MCF 10A (cell line): ENCODE measurements around the gene HTRA2. TPM values are rescaled to one million over a fixed set of nuclear protein-coding genes. Genes with fewer than 3 reads are reported as not detected.
"Not testable (repeated sequence)": the region's sequence is repeated elsewhere in the genome, so short reads cannot be mapped to it uniquely, and the experiment has no call there.

ENCODE experiments used
- BruUV-seq: library from RNA; stranded (reverse); fragments of 400-500 nt; replicated peaks from 2 replicates; lab custom pipeline; 2021; lab: Mats Ljungman, UMichigan
- CTCF ChIA-PET: fragments of 300-600 bp; sonication (Branson Sonifier 250); formaldehyde crosslinking; extraction: SDS; loops from one replicate; lab custom pipeline; 2021; ENCODE audit warnings: antibody characterized with exemption, inconsistent platforms; lab: Yijun Ruan, JAX
- POLR2A ChIA-PET: fragments of 300-600, 350-650 bp; sonication (Branson Sonifier 250); formaldehyde crosslinking; extraction: SDS; loops from one replicate; lab custom pipeline; 2020; ENCODE audit warnings: antibody characterized with exemption, inconsistent platforms; lab: Yijun Ruan, JAX
- DNase-seq: peaks from one replicate; pipeline ENCODE4 v3.0.0-alpha.2; 2018; ENCODE audit not compliant: unreplicated experiment
- H3K27ac Mint-ChIP-seq: one replicate; pipeline ENCODE4 v1.8.0; 2022; ENCODE audit warnings: mild to moderate bottlenecking, low read depth, mixed read lengths; ENCODE audit not compliant: unreplicated experiment
- H3K27me3 Mint-ChIP-seq: one replicate; pipeline ENCODE4 v1.8.0; 2022; ENCODE audit warnings: mixed read lengths; ENCODE audit not compliant: insufficient read depth, unreplicated experiment
- H3K36me3 Mint-ChIP-seq: one replicate; pipeline ENCODE4 v1.8.0; 2022; ENCODE audit warnings: mild to moderate bottlenecking, moderate library complexity, mixed read lengths; ENCODE audit not compliant: insufficient read depth, unreplicated experiment
- H3K4me1 Mint-ChIP-seq: one replicate; pipeline ENCODE4 v1.8.0; 2022; ENCODE audit warnings: mixed read lengths; ENCODE audit not compliant: insufficient read depth, unreplicated experiment
- H3K4me3 Mint-ChIP-seq: one replicate; pipeline ENCODE4 v1.8.0; 2022; ENCODE audit warnings: mild to moderate bottlenecking, moderate library complexity, mixed read lengths; ENCODE audit not compliant: unreplicated experiment
- H3K9me3 Mint-ChIP-seq: one replicate; pipeline ENCODE4 v1.8.0; 2022; ENCODE audit warnings: mixed read lengths; ENCODE audit not compliant: unreplicated experiment
- intact Hi-C: fragments of 100-400 bp; cut with micrococcal nuclease; formaldehyde crosslinking; loops from 2 replicates; pipeline ENCODE4 v1.14.1; 2022
- total RNA-seq: library from RNA; stranded (reverse); gene quantifications from 2 replicates; pipeline ENCODE4 v1.2.3, GENCODE V29; 2022
- TF ChIP-seq, protein P1 (sequence below): fragments of 200-600 bp; IDR thresholded peaks from one replicate; pipeline ENCODE4 v1.8.0; 2022; ENCODE audit warnings: antibody characterized with exemption, mild to moderate bottlenecking; ENCODE audit not compliant: unreplicated experiment

The HTRA2 gene
- total RNA-seq, 1 experiment from 2014 or later = 27.6 TPM

GRCh38 chr2:74560591-74560990 is 30.9 kb downstream of the HTRA2 start:
- H3K36me3 Mint-ChIP-seq = no peaks in the 10 kb centered on the region
- H3K9me3 Mint-ChIP-seq = no peaks in the 10 kb centered on the region
- no peaks in the 10 kb centered on the region for H3K27me3 Mint-ChIP-seq
- H3K4me3 Mint-ChIP-seq = no peak overlapping the region
- ChIA-PET CTCF (interaction anchor here (1.1 to 1.3 kb wide), 2 partner anchors 14 to 16 kb away, joined by 3 read pairs; no protein-coding TSS in a partner anchor), POLR2A (no interaction called here)
- intact Hi-C loops = no loop called here
- H3K4me1 Mint-ChIP-seq = peaks cover 39% of the 10 kb centered on the region
- H3K27ac Mint-ChIP-seq = peak overlapping the region; percentile 50
- no TSS peak for BruUV-seq
- no peak for DNase-seq
- TF ChIP-seq, protein P1, sequence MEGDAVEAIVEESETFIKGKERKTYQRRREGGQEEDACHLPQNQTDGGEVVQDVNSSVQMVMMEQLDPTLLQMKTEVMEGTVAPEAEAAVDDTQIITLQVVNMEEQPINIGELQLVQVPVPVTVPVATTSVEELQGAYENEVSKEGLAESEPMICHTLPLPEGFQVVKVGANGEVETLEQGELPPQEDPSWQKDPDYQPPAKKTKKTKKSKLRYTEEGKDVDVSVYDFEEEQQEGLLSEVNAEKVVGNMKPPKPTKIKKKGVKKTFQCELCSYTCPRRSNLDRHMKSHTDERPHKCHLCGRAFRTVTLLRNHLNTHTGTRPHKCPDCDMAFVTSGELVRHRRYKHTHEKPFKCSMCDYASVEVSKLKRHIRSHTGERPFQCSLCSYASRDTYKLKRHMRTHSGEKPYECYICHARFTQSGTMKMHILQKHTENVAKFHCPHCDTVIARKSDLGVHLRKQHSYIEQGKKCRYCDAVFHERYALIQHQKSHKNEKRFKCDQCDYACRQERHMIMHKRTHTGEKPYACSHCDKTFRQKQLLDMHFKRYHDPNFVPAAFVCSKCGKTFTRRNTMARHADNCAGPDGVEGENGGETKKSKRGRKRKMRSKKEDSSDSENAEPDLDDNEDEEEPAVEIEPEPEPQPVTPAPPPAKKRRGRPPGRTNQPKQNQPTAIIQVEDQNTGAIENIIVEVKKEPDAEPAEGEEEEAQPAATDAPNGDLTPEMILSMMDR = no peak

- H3K27ac Mint-ChIP-seq, H3K27me3 Mint-ChIP-seq, H3K9me3 Mint-ChIP-seq, BruUV-seq, POLR2A ChIA-PET, H3K4me3 Mint-ChIP-seq, intact Hi-C loops, H3K36me3 Mint-ChIP-seq, DNase-seq: not testable (repeated sequence)
- CTCF ChIA-PET = interaction anchor here (1.1 to 1.3 kb wide), 2 partner anchors 15 to 16 kb away, joined by 3 read pairs; no protein-coding TSS in a partner anchor
- peaks cover 43% of the 10 kb centered on the region for H3K4me1 Mint-ChIP-seq
Measured at GRCh38 chr2:74561022-74561421, 31.3 kb downstream of the HTRA2 start.

DNA sequence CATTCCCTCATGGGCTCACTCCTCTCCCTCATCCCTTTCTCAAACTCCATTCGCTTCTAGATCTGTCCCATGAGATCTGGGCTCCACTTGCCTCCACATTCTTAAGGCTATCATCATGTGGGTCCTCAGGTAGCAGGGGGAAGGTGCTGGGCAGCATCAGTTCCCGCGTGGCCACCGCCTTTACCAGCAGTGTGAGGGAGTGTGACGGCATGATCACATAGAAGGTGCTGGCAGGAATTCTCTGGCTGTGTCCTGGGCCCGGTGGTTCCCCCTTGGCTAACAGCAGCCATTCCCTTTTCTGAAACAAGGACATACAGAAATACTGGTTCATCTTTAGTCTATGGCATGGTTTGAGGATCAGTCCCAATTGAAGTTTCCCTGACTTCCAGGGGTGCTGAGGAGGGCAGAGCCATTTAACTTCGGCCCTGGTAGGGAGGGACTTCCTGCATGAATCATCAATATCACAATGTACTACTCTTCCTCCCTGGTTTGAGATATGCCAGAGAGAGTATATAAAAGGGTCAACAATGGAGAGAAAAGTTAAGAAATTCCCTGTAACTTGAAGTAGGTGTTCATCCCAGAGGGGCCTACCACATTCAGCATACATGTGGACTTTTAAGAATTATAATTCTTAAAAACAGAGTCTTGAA is 32.5 kb downstream of the HTRA2 start:
- no peak for DNase-seq
- ChIA-PET CTCF (no interaction called here), POLR2A (no interaction called here)
- H3K4me3 Mint-ChIP-seq = no peak overlapping the region
- intact Hi-C loops = no loop called here
- no peaks in the 10 kb centered on the region for H3K27me3 Mint-ChIP-seq
- H3K4me1 Mint-ChIP-seq = peaks cover 52% of the 10 kb centered on the region
- no TSS peak for BruUV-seq
- TF ChIP-seq, protein P1 = no peak
- no peaks in the 10 kb centered on the region for H3K9me3 Mint-ChIP-seq
- H3K27ac Mint-ChIP-seq = no peak overlapping the region
- H3K36me3 Mint-ChIP-seq = no peaks in the 10 kb centered on the region

- Mint-ChIP-seq H3K4me3 (no peak overlapping the region), H3K27me3 (no peaks in the 10 kb centered on the region), H3K4me1 (peaks cover 63% of the 10 kb centered on the region), H3K9me3 (no peaks in the 10 kb centered on the region), H3K36me3 (no peaks in the 10 kb centered on the region), H3K27ac (no peak overlapping the region)
- ChIA-PET POLR2A (interaction anchor here (0.5 to 1.3 kb wide), 4 partner anchors 32 to 90 kb away, joined by 3 to 4 read pairs (median 3); partner anchors contain the start of gene TTC31), CTCF (interaction anchor here (0.7 to 1.7 kb wide), 3 partner anchors 12 to 82 kb away, joined by 3 to 4 read pairs (median 3); no protein-coding TSS in a partner anchor)
- BruUV-seq = no TSS peak
- DNase-seq = peak; percentile 77
- TF ChIP-seq, protein P1 = no peak
- intact Hi-C loops = no loop called here
Measured at GRCh38 chr2:74564222-74564621, 34.5 kb downstream of the HTRA2 start.
